ENCODE results near the gene IQUB.
A peak's percentile ranks its signal among the peaks of the same experiment; 100 is the strongest.
"Not testable (repeated sequence)": the region's sequence is repeated elsewhere in the genome, so short reads cannot be mapped to it uniquely, and the experiment has no call there.

Gene IQUB

GRCh38 chr7:123539871-123540270 lies 5.5 kb upstream of the IQUB start:
- DNase-seq (ENCODE audit: low read depth in 2 of 2) = no peak

- no peak for DNase-seq (ENCODE audit: low read depth in 2 of 2)
Observed at GRCh38 chr7:123538897-123539296, 4.5 kb upstream of the IQUB start.

- no peak for DNase-seq (ENCODE audit: low read depth in 2 of 2)
Observed at GRCh38 chr7:123538189-123538714, 3.9 kb upstream of the IQUB start.

- DNase-seq (ENCODE audit: low read depth in 2 of 2) = no peak
Observed at GRCh38 chr7:123537026-123537642, 2.7 kb upstream of the IQUB start.

- no peak for DNase-seq (ENCODE audit: low read depth in 2 of 2)
Observed at GRCh38 chr7:123535517-123535916, 1.1 kb upstream of the IQUB start.

- no peak for DNase-seq (ENCODE audit: low read depth in 2 of 2)
Observed at GRCh38 chr7:123533929-123534382, 439 bp downstream of the IQUB start.

- no peak for DNase-seq (ENCODE audit: low read depth in 2 of 2)
Observed at GRCh38 chr7:123533553-123533917, 860 bp downstream of the IQUB start.

- not testable (repeated sequence) for DNase-seq (ENCODE audit: low read depth in 2 of 2)
Observed at GRCh38 chr7:123532788-123533552, 1.4 kb downstream of the IQUB start.

- DNase-seq (ENCODE audit: low read depth in 2 of 2) = not testable (repeated sequence)
Observed at GRCh38 chr7:123532343-123532742, 2.1 kb downstream of the IQUB start.

- DNase-seq (ENCODE audit: low read depth in 2 of 2) = not testable (repeated sequence)
Observed at GRCh38 chr7:123530035-123530591, 4.3 kb downstream of the IQUB start.

- DNase-seq (ENCODE audit: low read depth in 2 of 2) = no peak
Observed at GRCh38 chr7:123528265-123528664, 6.1 kb downstream of the IQUB start.

GRCh38 chr7:123527712-123528225 lies 6.6 kb downstream of the IQUB start:
- not testable (repeated sequence) for DNase-seq (ENCODE audit: low read depth in 2 of 2)

GRCh38 chr7:123526533-123526932 lies 7.9 kb downstream of the IQUB start:
- DNase-seq (ENCODE audit: low read depth in 2 of 2) = not testable (repeated sequence)

- no peak for DNase-seq (ENCODE audit: low read depth in 2 of 2)
Observed at GRCh38 chr7:123522066-123522465, 12.3 kb downstream of the IQUB start.

GRCh38 chr7:123505221-123505620 lies 29.2 kb downstream of the IQUB start:
- DNase-seq (ENCODE audit: low read depth in 2 of 2) = no peak

- DNase-seq (ENCODE audit: low read depth in 2 of 2) = no peak
Observed at GRCh38 chr7:123502201-123502600, 32.2 kb downstream of the IQUB start.

- no peak for DNase-seq (ENCODE audit: low read depth in 2 of 2)
Observed at GRCh38 chr7:123500878-123501489, 33.4 kb downstream of the IQUB start.

- DNase-seq (ENCODE audit: low read depth in 2 of 2) = no peak
Observed at GRCh38 chr7:123499211-123499970, 35.0 kb downstream of the IQUB start.

GRCh38 chr7:123498601-123499000 lies 35.8 kb downstream of the IQUB start:
- DNase-seq (ENCODE audit: low read depth in 2 of 2) = no peak

- DNase-seq (ENCODE audit: low read depth in 2 of 2) = no peak
Observed at GRCh38 chr7:123498031-123498430, 36.4 kb downstream of the IQUB start.

- peak in 1 of 2 donors; percentile 7 for DNase-seq (ENCODE audit: low read depth in 2 of 2)
Observed at GRCh38 chr7:123494193-123494796, 40.1 kb downstream of the IQUB start.

Data from stimulated activated CD4-positive, alpha-beta T cell treated with anti-CD3 and anti-CD28 coated beads, Interleukin-15, amount 100 ng/mL, for 48 hours (primary cell).